ENCODE measurements around the gene GABRB1.

The GABRB1 gene

DNA sequence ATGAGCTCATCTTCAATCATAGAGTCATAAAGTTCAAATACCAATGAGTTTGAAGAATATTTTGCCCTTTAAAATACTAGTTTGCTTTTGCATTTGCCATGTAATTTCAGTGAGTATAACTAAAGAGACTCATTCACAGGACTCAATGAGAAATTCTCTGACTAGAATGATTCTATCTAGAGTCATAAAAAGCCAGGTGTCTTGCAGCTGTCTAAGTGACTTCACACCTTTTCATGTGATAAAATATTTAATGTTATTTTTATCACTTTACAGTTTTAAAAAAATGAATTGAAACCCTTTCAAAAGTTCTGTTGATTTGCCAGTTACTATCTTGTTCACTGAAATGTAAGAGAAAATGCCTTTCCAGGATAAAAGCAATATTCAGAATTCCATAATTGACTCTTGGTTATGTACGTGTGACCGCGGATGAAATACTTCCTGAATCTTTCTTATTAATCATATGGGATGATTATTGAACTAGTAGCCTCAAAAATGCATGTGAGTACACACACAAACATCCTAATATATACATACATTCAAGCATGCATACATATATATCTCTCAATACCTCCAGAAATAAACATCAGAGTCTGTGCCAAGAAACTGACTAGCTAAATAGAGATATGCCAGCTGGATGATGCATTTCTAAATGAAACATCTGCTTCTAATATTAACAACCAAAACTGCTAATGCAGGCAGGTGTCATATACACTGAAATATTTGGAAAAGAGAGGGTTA lies 87.0 kb downstream of the GABRB1 start:
- no peak for DNase-seq (ENCODE audit: low spot score)

DNA sequence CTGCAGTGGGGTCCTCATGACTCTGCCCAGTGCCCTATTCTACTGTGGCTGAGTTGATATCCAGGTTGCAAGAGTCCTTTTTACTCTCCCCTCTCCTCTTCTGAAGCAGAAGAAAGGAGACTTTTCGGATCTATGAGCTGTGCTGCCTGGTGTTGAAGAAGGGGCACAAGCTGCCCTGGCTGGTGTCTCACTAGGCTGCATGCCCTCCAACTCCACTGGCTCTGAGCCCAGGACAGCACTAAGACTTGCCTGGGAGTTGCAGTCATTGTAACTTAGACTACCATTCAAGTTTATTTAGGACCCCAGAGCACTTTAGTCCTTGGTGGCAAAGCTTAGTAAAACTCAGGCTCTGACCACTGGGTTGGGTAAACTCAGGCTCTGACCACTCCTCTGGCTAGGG lies 89.4 kb downstream of the GABRB1 start:
- no peak for DNase-seq (ENCODE audit: low spot score)

GRCh38 chr4:47122592-47123291 lies 91.4 kb downstream of the GABRB1 start:
- DNase-seq (ENCODE audit: low spot score), result peak; percentile 57

DNA sequence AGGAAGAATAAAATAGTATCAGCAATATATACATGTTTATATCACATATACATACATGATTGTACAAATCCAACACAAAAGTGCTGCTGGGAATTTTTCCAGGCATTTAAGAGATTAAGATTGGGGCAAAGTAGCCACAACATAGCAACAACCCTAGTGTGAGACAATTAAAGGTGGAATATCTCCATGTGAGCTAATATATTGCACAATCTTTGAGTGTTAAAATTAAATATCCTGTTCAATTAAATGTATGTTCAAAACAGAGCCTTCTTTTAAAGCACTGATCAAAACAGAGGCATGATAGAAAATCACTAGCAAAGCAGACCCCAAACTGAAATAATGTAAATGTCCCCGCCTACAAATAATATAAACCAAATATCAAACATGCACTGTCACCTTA lies 97.6 kb downstream of the GABRB1 start:
- DNase-seq (ENCODE audit: low spot score), result no peak

DNA sequence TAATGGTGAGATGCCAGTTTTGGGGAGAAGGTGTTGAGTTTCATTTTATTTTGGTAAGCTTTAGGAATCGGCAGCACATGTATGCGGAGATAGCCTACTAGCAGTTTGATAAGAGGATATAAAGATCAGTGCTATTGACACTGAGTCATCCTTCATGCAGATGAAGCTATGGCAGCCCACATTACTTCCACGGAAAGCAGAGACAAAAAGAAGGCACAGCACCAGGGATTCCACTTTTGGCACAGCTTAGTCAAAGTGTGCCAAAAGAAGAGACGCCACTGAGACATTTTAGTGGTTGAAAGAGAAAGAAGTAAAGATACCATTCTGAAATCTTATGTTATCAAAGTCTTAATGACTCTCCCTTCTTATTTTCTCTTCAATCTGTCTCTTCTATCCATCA lies 103.8 kb downstream of the GABRB1 start:
- DNase-seq (ENCODE audit: low spot score), result no peak

GRCh38 chr4:47143261-47143660 lies 111.9 kb downstream of the GABRB1 start:
- no peak for DNase-seq (ENCODE audit: low spot score)

DNA sequence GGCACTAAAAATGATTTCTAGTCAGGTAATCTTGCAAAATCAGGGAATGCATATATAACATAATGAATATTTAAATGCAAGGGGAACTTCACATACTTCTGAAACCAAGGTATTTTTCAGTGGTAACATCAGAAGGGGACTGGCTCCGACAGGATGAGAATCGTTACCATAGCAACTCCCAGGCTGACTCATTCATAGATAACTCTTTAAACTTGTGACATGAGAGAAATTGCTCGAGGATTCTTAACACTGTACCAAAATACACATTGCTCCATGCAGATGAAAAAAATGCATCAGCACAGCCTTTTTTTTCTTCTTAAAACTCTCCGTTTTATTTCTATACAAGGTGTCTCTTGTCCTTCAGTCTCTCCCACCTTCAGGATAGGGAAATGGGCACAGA lies 114.3 kb downstream of the GABRB1 start:
- DNase-seq (ENCODE audit: low spot score), result peak; percentile 46

- DNase-seq (ENCODE audit: low spot score), result no peak
Observed at GRCh38 chr4:47154816-47155370, 123.5 kb downstream of the GABRB1 start.

- no peak for DNase-seq (ENCODE audit: low spot score)
Observed at GRCh38 chr4:47155919-47156318, 124.6 kb downstream of the GABRB1 start.

DNA sequence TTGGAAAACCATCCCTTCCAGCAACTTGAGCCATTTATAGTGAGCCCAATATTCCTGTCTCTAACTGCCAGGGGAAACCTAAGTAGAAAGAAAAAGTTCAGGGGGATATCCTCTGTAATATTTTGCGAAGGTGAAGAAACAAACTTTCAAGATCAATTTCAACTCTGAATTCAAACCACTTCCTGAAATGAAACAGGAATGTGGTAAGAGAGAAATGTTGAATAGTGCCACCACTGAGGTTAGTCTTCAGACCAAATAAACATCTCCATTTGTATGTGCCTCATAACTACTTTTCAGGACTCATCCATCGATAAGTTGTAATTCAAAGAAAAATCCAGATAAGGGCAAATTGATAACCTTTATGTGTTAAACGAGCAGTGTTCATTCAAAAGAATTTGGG lies 128.7 kb downstream of the GABRB1 start:
- no peak for DNase-seq (ENCODE audit: low spot score)

- DNase-seq (ENCODE audit: low spot score), result peak; percentile 0
Observed at GRCh38 chr4:47167081-47168035, 136.0 kb downstream of the GABRB1 start.

- DNase-seq (ENCODE audit: low spot score), result no peak
Observed at GRCh38 chr4:47184083-47184482, 152.7 kb downstream of the GABRB1 start.

DNA sequence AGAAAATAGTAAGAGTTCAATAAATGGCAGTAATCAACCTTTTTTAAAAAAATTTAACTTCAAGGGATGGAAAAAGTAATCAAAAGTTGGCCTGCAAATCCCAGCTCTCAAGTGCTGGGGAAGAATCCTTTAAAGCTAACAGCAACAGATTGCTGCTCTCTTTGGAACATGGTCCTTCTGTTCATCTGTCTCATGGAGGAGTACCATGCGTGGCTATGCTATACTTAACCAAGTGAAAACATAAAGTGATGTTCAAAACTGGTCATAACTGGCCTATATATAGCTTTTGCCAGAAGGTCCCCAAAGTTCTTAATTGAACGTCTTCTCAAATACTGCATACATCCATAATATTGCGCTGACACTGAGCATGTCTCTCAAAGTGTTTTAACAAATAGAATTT lies 154.4 kb downstream of the GABRB1 start:
- DNase-seq (ENCODE audit: low spot score), result no peak

- DNase-seq (ENCODE audit: low spot score), result no peak
Observed at GRCh38 chr4:47187608-47188007, 156.2 kb downstream of the GABRB1 start.

- DNase-seq (ENCODE audit: low spot score), result no peak
Observed at GRCh38 chr4:47193179-47193578, 161.8 kb downstream of the GABRB1 start.

- DNase-seq (ENCODE audit: low spot score), result no peak
Observed at GRCh38 chr4:47194036-47194737, 162.8 kb downstream of the GABRB1 start.

DNA sequence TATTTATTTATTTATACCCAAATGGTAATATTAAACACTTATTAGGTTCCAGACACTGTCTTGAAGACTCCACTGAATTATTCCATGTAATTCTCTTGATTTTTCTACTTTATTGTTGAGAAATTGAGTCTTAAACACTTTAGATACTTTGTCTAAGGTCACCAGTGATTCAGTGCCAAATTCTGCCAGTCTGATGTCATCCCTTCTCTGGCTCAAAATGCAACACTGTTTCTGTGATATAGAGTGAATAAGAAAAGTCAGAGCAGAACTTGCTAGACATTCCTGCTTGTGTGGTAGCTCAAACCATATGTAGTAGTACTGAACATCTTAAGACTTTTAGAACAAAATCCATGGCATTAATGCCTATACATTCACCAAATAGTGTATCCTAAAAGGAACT lies 164.3 kb downstream of the GABRB1 start:
- DNase-seq (ENCODE audit: low spot score), result no peak

- no peak for DNase-seq (ENCODE audit: low spot score)
Observed at GRCh38 chr4:47198791-47199190, 167.4 kb downstream of the GABRB1 start.

- DNase-seq (ENCODE audit: low spot score), result no peak
Observed at GRCh38 chr4:47203593-47203992, 172.2 kb downstream of the GABRB1 start.

GRCh38 chr4:47207555-47207954 lies 176.2 kb downstream of the GABRB1 start:
- no peak for DNase-seq (ENCODE audit: low spot score)

DNA sequence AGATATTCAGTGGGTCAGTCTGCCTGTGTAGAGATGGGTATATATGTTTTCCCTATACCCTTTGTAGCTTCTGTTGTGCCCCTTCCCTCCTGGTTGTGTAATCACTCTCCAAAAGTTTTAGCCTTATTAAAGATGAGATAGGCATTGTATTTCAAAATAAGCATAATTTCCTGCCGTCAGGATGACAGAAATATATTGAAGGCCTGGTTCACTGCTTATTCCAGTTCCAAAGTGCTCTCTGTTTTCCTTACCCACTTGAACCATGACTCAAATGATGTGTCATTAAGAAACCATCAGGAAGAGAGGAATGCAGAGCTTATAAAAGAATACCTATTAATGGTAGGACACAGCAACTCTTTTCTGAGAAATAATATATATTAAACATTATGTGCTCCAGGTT lies 178.5 kb downstream of the GABRB1 start:
- no peak for DNase-seq (ENCODE audit: low spot score)

DNA sequence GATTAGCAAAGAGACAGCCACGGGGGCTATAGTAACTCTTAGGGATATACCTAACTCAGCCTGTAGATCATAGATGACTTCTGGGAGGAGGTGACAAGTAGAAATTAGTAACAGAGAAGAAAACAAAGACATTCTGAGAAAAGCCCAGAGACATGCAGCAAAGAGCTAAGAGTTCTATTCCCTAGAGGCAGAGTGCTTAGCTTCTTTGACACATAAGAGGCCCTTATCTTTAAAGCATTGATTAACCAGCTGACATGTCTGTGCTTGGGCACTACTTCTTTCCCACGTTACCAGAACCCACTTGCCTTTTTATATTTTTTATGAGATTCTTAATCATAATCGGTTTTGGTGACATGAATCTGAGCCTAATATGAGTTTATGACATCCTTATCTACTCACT lies 179.5 kb downstream of the GABRB1 start:
- DNase-seq (ENCODE audit: low spot score), result no peak
